Lung (tissue), 12 donors: ENCODE data around the gene SMIM14. TPM values are rescaled to one million over a fixed set of nuclear protein-coding genes. Genes with fewer than 3 reads are reported as not detected.

Experiments used
- ATAC-seq: fragments of 200-7000 bp; cut with Tn5 transposase; one replicate; pipeline ENCODE4 v1.9.1; 2020; ENCODE audit warnings: moderate number of reproducible peaks; ENCODE audit not compliant: insufficient read depth, low FRiP score
- DNase-seq, 3 donors: peaks; one replicate each; pipeline ENCODE4 v3.0.0-alpha.2; 2013 to 2017
- H3K27ac ChIP-seq, 2 donors: one replicate each; pipeline ENCODE4 v1.5.1; 2013; ENCODE audit warnings: mild to moderate bottlenecking in 2 of 2, moderate library complexity in 2 of 2, control low read depth in 1 of 2, inconsistent platforms in 1 of 2, low read depth in 1 of 2, low read length in 1 of 2
- H3K27me3 ChIP-seq, 3 donors: one replicate each; pipeline ENCODE4 v1.5.1; 2013; ENCODE audit warnings: low read length in 2 of 3; ENCODE audit not compliant: control insufficient read depth in 3 of 3, insufficient read depth in 3 of 3
- H3K36me3 ChIP-seq, 4 donors: one replicate each; pipeline ENCODE4 v1.5.1; 2013; ENCODE audit warnings: low read length in 4 of 4, mild to moderate bottlenecking in 1 of 4, moderate library complexity in 1 of 4; ENCODE audit not compliant: control insufficient read depth in 4 of 4, insufficient read depth in 4 of 4
- H3K4me1 ChIP-seq, 5 donors: one replicate each; pipeline ENCODE4 v1.5.1; 2013; ENCODE audit warnings: low read length in 5 of 5, mild to moderate bottlenecking in 2 of 5, moderate library complexity in 1 of 5; ENCODE audit not compliant: control insufficient read depth in 5 of 5, insufficient read depth in 5 of 5
- H3K4me3 ChIP-seq: one replicate; pipeline ENCODE4 v1.5.1; 2013; ENCODE audit warnings: mild to moderate bottlenecking, control low read depth, moderate library complexity
- H3K9ac ChIP-seq, 2 donors: one replicate each; pipeline ENCODE4 v1.5.1; 2013; ENCODE audit warnings: low read length in 2 of 2, control low read depth in 1 of 2; ENCODE audit not compliant: insufficient read depth in 1 of 2
- H3K9me3 ChIP-seq, 4 donors: one replicate each; pipeline ENCODE4 v1.5.1; 2013; ENCODE audit warnings: low read length in 3 of 4, mild to moderate bottlenecking in 1 of 4, moderate library complexity in 1 of 4; ENCODE audit not compliant: control insufficient read depth in 4 of 4, insufficient read depth in 3 of 4
- CTCF ChIP-seq: IDR thresholded peaks from 2 replicates; pipeline ENCODE4 v1.5.1; 2012; ENCODE audit warnings: mild to moderate bottlenecking; ENCODE audit errors: control extremely low read depth, extremely low read depth
- WGBS, 2 donors: extraction: QIAGEN DNeasy Blood & Tissue Kit; methylation state at CpG; one replicate each; pipeline ENCODE4 v1.1.7; 2013; 5-methylcytosine and 5-hydroxymethylcytosine counted together
- polyA plus RNA-seq, 2 donors: library from polyadenylated mRNA; stranded (reverse); fragments of 200-250 nt; gene quantifications; one replicate each; pipeline ENCODE4 v1.2.1, GENCODE V29; 2013
- total RNA-seq, 2 donors: library from RNA; depleted of rRNA in 1 of 2; stranded (reverse); fragments of >200 nt in 1 of 2; gene quantifications; one replicate each; pipeline ENCODE4 v1.2.1, GENCODE V29; 2014 to 2021
- donor health status: control.
- donor health status: control.
- donor health status: Bipolar disorder and iron deficiency.
- donor health status: healthy.
- donor health status: DM: yes; HTN: yes; CAD: no.

SMIM14 gene
- total and polyA plus RNA-seq, 4 donors: 23.4 to 52.1 (median 33.7) TPM

- H3K9ac ChIP-seq: no peak overlapping the region
- H3K27me3 ChIP-seq: no peaks in the 10 kb centered on the region
- H3K4me1 ChIP-seq: peaks cover 0 to 4% (median 0%) of the 10 kb centered on the region in 5 donors
- no peak overlapping the region for H3K27ac ChIP-seq
- TF ChIP-seq CTCF: no peak
- H3K9me3 ChIP-seq: peaks cover 0 to 4% (median 0%) of the 10 kb centered on the region in 4 donors
- DNase-seq (no peak), ATAC-seq (no peak)
- H3K4me3 ChIP-seq: no peak overlapping the region
- 71 to 88% methylated on average over 3 of the region's 3 CpGs for WGBS, 2 donors
- H3K36me3 ChIP-seq: peaks cover 4 to 6% (median 6%) of the 10 kb centered on the region in 4 donors
Observed at GRCh38 chr4:39568805-39569204, 69.9 kb downstream of the SMIM14 start.

- no peak overlapping the region for H3K27ac ChIP-seq
- H3K9ac ChIP-seq: no peak overlapping the region
- no peak overlapping the region for H3K4me3 ChIP-seq
- H3K4me1 ChIP-seq: peaks cover 0 to 4% (median 0%) of the 10 kb centered on the region in 5 donors
- 97% methylated on average over 6 of the region's 6 CpGs for WGBS, 2 donors
- DNase-seq (no peak), ATAC-seq (no peak)
- peaks cover 2 to 6% (median 5%) of the 10 kb centered on the region in 4 donors for H3K36me3 ChIP-seq
- H3K9me3 ChIP-seq: peaks cover 0 to 4% (median 0%) of the 10 kb centered on the region in 4 donors
- H3K27me3 ChIP-seq: no peaks in the 10 kb centered on the region
- no peak for TF ChIP-seq CTCF
Observed at GRCh38 chr4:39565878-39566600, 72.6 kb downstream of the SMIM14 start.

- ATAC-seq (no peak), DNase-seq (peak in 2 of 3 donors; percentile 42 to 69)
- peaks cover 2 to 6% (median 5%) of the 10 kb centered on the region in 4 donors for H3K36me3 ChIP-seq
- no peak overlapping the region for H3K4me3 ChIP-seq
- no peak overlapping the region for H3K27ac ChIP-seq
- H3K27me3 ChIP-seq: no peaks in the 10 kb centered on the region
- peaks cover 0 to 10% (median 0%) of the 10 kb centered on the region in 5 donors for H3K4me1 ChIP-seq
- TF ChIP-seq CTCF: no peak
- WGBS, 2 donors: 86 to 87% methylated on average over 6 of the region's 6 CpGs
- peaks cover 0 to 4% (median 0%) of the 10 kb centered on the region in 4 donors for H3K9me3 ChIP-seq
- no peak overlapping the region for H3K9ac ChIP-seq
Observed at GRCh38 chr4:39563346-39563847, 75.3 kb downstream of the SMIM14 start.
